Activated naive CD4-positive, alpha-beta T cell treated with anti-CD3 and anti-CD28 coated beads for 36 hours (primary cell): ENCODE measurements around the gene TBC1D22B. TPM values are rescaled to one million over a fixed set of nuclear protein-coding genes. Genes with fewer than 3 reads are reported as not detected.
A peak's percentile ranks its signal among the peaks of the same experiment; 100 is the strongest.
"Not testable (repeated sequence)": the region's sequence is repeated elsewhere in the genome, so short reads cannot be mapped to it uniquely, and the experiment has no call there.

Experiments
- CTCF ChIA-PET: fragments of 350-600 bp; sonication (Branson Sonifier 250); formaldehyde crosslinking; loops from one replicate; lab custom pipeline; 2021; ENCODE audit warnings: antibody characterized with exemption; lab: Charles Lee
- DNase-seq: peaks from one replicate; pipeline ENCODE4 v3.0.0-alpha.2; 2020
- H3K27ac Mint-ChIP-seq: one replicate; pipeline ENCODE4 v1.8.0; 2021; ENCODE audit warnings: mild to moderate bottlenecking, mixed read lengths
- H3K27me3 Mint-ChIP-seq: one replicate; pipeline ENCODE4 v1.8.0; 2021; ENCODE audit warnings: low read depth, mixed read lengths
- H3K36me3 Mint-ChIP-seq: one replicate; pipeline ENCODE4 v1.8.0; 2021; ENCODE audit warnings: low read depth, mixed read lengths
- H3K4me1 Mint-ChIP-seq: one replicate; pipeline ENCODE4 v1.8.0; 2021; ENCODE audit warnings: low read depth, mixed read lengths
- H3K4me3 Mint-ChIP-seq: one replicate; pipeline ENCODE4 v1.8.0; 2021; ENCODE audit warnings: mild to moderate bottlenecking, moderate library complexity, mixed read lengths
- H3K9me3 Mint-ChIP-seq: one replicate; pipeline ENCODE4 v1.8.0; 2021; ENCODE audit warnings: mixed read lengths
- intact Hi-C: fragments of 100-400 bp; cut with micrococcal nuclease; formaldehyde crosslinking; loops from one replicate; pipeline ENCODE4 v1.15.1; 2023
- total RNA-seq, 2 experiments: library from RNA; stranded (reverse); gene quantifications; one replicate each; pipeline ENCODE4 v1.2.3, GENCODE V29; 2021

The TBC1D22B gene
- total RNA-seq, 2 experiments from 2014 or later: 13.4 to 15.1 TPM

DNA sequence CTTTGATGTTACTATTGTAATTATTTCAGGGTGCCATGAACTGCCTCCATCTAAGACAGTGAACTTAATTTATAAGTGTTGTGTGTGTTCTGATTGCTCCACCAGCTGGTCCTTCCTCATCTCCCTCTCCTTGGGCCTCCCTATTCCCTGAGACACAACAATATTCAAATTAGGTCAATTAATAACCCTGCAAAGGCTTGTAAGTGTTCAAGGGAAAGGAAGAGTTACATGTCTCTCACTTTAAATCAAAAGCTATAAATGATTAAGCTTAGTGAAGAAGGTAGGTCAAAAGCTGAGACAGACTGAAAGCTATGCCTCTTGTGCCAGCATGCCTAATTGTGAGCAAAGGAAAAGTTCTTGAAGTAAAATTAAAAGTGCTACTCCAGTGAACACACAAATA lies 35.9 kb downstream of the TBC1D22B start:
- Mint-ChIP-seq H3K9me3 (no peaks in the 10 kb centered on the region), H3K27me3 (no peaks in the 10 kb centered on the region), H3K4me1 (peaks cover 18% of the 10 kb centered on the region), H3K4me3 (no peak overlapping the region), H3K36me3 (peaks cover 43% of the 10 kb centered on the region), H3K27ac (no peak overlapping the region)
- CTCF ChIA-PET: no interaction called here
- no peak for DNase-seq
- intact Hi-C loops: no loop called here

DNA sequence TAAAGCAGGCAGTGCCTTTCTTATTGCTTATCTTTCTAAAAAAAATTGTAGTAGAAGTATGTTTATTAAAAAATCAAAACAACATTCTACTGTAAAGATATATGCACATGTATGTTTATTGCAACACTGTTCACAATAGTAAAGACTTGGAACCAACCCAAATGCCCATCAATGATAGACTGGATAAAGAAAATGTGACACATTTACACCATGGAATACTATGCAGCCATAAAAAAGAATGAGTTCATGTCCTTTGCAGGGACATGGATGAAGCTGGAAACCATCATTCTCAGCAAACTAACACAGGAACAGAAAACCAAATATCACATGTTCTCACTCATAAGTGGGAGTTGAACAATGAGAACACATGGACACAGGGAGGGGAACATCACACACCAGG lies 40.1 kb downstream of the TBC1D22B start:
- H3K9me3 Mint-ChIP-seq, DNase-seq, H3K4me3 Mint-ChIP-seq, H3K27ac Mint-ChIP-seq, H3K4me1 Mint-ChIP-seq, intact Hi-C loops, H3K27me3 Mint-ChIP-seq: not testable (repeated sequence)
- peaks cover 25% of the 10 kb centered on the region for H3K36me3 Mint-ChIP-seq
- CTCF ChIA-PET: interaction anchor here (0.6 to 1.4 kb wide), 2 partner anchors 28 to 339 kb away, joined by 3 to 6 read pairs; no protein-coding TSS in a partner anchor

DNA sequence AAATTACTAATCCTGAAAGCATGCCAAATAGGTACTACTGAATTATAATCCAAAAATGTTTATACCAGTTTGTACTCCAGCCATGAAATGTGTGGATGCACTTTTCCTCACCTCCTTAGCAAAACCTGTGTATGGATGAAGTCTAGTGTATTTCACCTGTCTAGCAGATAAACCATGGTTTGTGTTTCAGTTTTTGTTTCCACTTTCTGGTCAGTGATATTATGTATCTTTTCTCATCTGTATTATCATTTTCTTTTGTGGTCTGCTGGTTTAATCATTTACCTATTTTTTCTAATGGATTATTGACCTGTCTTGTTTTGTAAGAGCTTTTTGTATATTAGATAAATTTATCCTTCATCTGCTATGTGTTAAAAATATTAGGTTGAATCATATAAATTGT lies 41.4 kb downstream of the TBC1D22B start:
- no peak for DNase-seq
- Mint-ChIP-seq H3K27me3 (no peaks in the 10 kb centered on the region), H3K36me3 (peaks cover 26% of the 10 kb centered on the region), H3K4me1 (no peaks in the 10 kb centered on the region), H3K27ac (no peak overlapping the region), H3K4me3 (no peak overlapping the region), H3K9me3 (no peaks in the 10 kb centered on the region)
- CTCF ChIA-PET: interaction anchor here (0.6 to 1.6 kb wide), 3 partner anchors 27 to 80 kb away, joined by 3 to 4 read pairs (median 3); no protein-coding TSS in a partner anchor
- intact Hi-C loops: no loop called here

DNA sequence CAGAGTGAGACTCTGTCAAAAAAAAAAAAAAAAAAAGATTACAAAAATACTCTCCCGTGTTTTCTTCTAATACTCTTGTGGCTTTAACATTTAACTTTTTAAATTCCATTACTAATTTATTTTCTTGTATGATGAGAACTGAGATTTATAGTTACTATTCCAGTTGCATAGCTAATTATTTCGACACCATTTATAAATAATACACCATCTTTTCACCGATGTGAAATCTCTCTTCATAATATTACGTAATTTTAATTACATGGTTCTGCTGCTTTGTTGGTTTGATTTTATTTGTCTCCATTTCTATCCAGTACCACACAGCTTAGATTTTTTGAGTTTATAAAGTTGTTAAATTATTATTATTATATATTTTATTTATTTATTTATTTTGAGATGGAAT lies 42.4 kb downstream of the TBC1D22B start:
- no peaks in the 10 kb centered on the region for H3K9me3 Mint-ChIP-seq
- DNase-seq: no peak
- no peak overlapping the region for H3K4me3 Mint-ChIP-seq
- no peaks in the 10 kb centered on the region for H3K27me3 Mint-ChIP-seq
- no peaks in the 10 kb centered on the region for H3K4me1 Mint-ChIP-seq
- CTCF ChIA-PET: interaction anchor here (1.6 to 3.3 kb wide), 2 partner anchors 14 to 33 kb away, joined by 4 to 13 read pairs; no protein-coding TSS in a partner anchor
- H3K36me3 Mint-ChIP-seq: peaks cover 25% of the 10 kb centered on the region
- H3K27ac Mint-ChIP-seq: no peak overlapping the region
- intact Hi-C loops: no loop called here

DNA sequence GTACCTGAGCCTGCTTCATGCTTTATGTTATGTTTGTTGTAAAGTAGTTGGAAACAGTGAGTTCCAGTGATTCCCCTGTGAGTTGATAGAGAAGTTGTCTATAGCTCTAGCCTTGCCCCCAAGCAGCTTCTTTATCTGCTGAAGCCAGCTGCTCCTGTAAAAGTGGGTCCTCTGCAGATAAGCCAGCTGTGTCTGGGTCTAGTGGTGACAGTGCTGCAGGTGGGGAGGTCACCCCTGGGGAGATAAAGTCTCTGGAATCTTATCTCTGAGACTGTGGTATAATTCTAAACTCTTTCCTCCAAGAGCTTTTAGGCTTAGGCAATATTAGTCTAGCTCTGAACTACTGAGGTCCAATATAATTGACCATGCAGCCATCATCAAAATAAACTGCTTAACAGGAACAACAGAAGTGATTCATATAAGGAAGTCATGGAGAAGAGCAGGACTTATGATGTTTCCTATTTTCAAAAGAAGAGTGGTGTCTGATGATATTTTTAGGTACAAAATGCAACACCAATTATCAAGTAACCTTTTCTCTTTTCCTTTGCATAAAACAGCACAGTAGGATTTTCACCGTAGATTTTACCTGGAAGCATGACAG lies 44.6 kb downstream of the TBC1D22B start:
- H3K27ac Mint-ChIP-seq: no peak overlapping the region
- no peak overlapping the region for H3K4me3 Mint-ChIP-seq
- no peaks in the 10 kb centered on the region for H3K27me3 Mint-ChIP-seq
- peaks cover 17% of the 10 kb centered on the region for H3K36me3 Mint-ChIP-seq
- intact Hi-C loops: no loop called here
- no peaks in the 10 kb centered on the region for H3K4me1 Mint-ChIP-seq
- CTCF ChIA-PET: interaction anchor here (1.0 to 3.3 kb wide), 3 partner anchors 12 to 284 kb away, joined by 3 to 13 read pairs (median 3); no protein-coding TSS in a partner anchor
- DNase-seq: no peak
- no peaks in the 10 kb centered on the region for H3K9me3 Mint-ChIP-seq

DNA sequence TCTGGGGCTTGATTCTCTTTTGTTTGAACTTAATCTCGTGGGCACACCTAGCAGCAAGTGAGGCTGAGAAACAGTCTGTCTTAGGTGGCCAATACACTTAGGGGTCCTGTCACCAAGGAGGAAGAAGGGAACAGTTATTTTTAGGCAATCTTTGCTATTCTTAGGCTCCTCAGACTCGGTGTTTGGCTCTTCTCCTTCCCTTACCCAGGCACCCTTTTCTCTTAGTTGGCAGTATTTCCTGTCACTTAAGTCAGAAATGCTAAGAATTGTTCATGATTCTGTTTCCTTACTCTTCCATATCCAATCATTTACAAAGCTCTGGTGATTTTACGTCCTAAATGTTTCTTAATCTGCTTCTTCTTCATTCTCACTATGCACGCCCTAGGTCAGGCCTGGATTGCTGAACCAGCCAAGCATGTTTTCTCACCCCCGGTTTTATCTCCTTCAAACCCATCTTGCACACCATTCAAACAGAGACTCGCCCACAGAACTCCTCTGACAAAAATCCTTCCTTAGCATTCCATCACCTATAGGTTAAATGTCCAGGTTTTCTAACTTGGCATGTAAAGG lies 45.6 kb downstream of the TBC1D22B start:
- no peak for DNase-seq
- Mint-ChIP-seq H3K9me3 (no peaks in the 10 kb centered on the region), H3K36me3 (peaks cover 13% of the 10 kb centered on the region), H3K4me1 (no peaks in the 10 kb centered on the region), H3K4me3 (no peak overlapping the region), H3K27me3 (no peaks in the 10 kb centered on the region), H3K27ac (no peak overlapping the region)
- intact Hi-C loops: no loop called here
- CTCF ChIA-PET: interaction anchor here (0.5 kb wide), 1 partner anchor 78 kb away, joined by 3 read pairs; no protein-coding TSS in a partner anchor

DNA sequence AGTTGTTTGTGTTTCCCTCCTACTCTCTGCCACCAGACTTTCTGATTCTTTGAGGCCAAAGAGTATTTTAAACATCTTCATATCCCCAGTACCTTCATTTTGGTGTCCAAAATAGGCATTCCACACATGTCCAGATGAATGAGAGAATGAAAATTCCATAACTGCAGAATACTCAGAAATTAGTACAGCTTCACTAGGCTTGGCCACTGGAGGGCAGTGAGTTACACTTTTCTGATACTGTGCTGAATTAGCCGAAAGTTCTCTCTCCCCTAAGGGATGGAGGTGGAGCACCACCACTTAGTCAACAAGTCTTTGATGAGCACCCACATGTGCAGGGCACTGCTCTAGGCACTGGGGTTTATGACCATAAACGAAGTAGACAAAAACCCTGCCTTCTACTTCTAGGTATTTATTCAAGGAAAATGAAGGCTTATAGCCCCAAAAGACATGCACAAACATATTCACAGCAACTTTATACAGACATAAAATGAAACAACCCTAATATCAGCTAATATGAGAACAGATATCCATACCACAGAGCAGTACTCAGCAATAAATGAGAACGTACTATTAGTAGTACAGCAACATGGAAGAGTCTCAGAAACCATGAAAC lies 46.4 kb downstream of the TBC1D22B start:
- intact Hi-C loops: no loop called here
- Mint-ChIP-seq H3K36me3 (peaks cover 13% of the 10 kb centered on the region), H3K9me3 (no peaks in the 10 kb centered on the region), H3K4me1 (no peaks in the 10 kb centered on the region), H3K4me3 (no peak overlapping the region), H3K27me3 (no peaks in the 10 kb centered on the region), H3K27ac (no peak overlapping the region)
- DNase-seq: peak; percentile 52
- CTCF ChIA-PET: interaction anchor here (0.8 kb wide), 1 partner anchor 22 kb away, joined by 4 read pairs; no protein-coding TSS in a partner anchor

DNA sequence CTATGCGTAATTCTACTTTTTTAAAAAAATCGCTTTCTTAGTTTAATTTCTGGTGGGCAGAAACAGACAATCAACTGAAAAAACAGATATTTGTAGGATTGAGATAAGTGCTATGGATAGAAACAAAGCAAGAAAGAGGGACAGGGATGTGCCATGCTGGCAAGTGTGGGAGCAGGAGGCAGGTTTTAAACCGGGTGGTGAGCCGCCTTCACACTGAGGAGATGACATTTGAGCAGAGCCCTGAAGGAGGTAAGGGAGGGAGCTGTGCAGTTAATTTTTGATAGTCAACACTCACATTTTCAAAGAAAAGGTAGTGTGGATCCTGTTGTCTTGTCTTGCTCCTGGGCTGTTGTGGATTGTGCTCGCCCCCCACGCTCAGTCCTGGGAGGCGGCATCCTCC lies 47.2 kb downstream of the TBC1D22B start:
- peaks cover 13% of the 10 kb centered on the region for H3K36me3 Mint-ChIP-seq
- CTCF ChIA-PET: interaction anchor here (0.8 kb wide), 1 partner anchor 21 kb away, joined by 4 read pairs; no protein-coding TSS in a partner anchor

DNA sequence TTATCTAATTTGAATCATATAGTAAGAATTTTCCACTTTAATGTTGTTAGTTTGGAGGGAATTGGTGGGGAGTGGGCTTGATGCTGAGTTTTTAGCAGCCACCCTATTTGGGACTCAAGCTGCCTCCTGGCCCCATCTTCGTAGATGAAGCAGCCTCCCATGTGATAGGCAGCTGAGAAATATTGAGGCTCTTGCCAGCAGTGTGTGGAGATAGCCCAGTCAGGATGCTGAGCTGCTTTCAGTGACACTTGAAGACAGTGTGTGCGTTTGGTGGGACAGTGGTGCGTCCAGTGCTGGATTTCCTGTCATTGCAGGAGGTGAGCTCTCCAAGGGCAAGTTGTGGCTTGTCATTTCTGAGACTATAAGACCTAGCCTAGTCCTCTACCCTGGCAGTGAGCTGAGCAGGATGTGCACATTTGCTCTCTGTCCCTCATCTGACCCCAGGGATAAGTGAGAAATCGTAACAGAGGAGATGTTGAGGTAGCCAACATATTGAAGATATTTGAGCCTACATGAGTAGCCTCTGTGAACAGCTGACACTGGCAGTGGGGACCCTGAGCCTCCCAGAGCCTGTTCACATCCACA lies 48.4 kb downstream of the TBC1D22B start:
- no peaks in the 10 kb centered on the region for H3K9me3 Mint-ChIP-seq

More for the DNA sequence above, 47.2 kb downstream of the TBC1D22B start:
- Mint-ChIP-seq H3K27ac (no peak overlapping the region), H3K4me3 (no peak overlapping the region), H3K27me3 (no peaks in the 10 kb centered on the region), H3K4me1 (no peaks in the 10 kb centered on the region), H3K9me3 (no peaks in the 10 kb centered on the region)
- intact Hi-C loops: no loop called here
- no peak for DNase-seq

DNA sequence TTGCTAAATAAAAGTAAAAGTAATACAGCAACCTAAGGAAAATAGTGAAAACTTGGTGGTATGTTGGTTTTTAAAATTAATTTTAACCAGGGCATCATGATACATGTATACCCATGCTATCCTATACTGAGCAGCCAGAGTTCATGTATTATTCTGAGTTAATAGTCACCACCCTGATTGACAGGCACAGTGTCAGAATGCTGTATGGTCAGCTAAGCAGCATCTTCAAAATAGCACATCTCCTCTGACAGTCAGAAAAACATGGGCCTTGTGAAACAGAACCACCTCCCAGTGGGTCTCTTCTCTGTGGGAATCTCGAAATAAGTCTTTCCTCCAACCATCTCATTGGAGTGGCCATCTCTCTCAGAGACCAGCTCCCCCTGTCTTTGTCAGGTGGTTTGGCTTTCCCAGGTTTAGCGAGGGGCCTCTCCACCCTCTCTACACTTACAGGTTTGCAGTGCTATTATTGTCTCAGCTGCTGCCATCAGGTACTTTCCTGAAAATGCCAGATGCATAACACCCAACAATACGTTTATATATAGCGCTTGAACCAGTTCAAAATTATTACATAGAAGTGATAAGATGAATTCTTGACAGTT lies 49.2 kb downstream of the TBC1D22B start:
- CTCF ChIA-PET: interaction anchor here (2.0 kb wide), 1 partner anchor 8 kb away, joined by 4 read pairs; no protein-coding TSS in a partner anchor
- DNase-seq: no peak
- Mint-ChIP-seq H3K4me1 (no peaks in the 10 kb centered on the region), H3K27me3 (no peaks in the 10 kb centered on the region), H3K36me3 (peaks cover 13% of the 10 kb centered on the region), H3K4me3 (no peak overlapping the region), H3K27ac (no peak overlapping the region), H3K9me3 (no peaks in the 10 kb centered on the region)
- intact Hi-C loops: no loop called here

More for the DNA sequence above, 48.4 kb downstream of the TBC1D22B start:
- Mint-ChIP-seq H3K27me3 (no peaks in the 10 kb centered on the region), H3K4me1 (no peaks in the 10 kb centered on the region), H3K36me3 (peaks cover 13% of the 10 kb centered on the region), H3K27ac (no peak overlapping the region), H3K4me3 (no peak overlapping the region)
- intact Hi-C loops: no loop called here
- DNase-seq: no peak
- CTCF ChIA-PET: interaction anchor here (0.8 to 2.0 kb wide), 2 partner anchors 9 to 49 kb away, joined by 3 to 4 read pairs; partner anchors contain the start of gene TBC1D22B

DNA sequence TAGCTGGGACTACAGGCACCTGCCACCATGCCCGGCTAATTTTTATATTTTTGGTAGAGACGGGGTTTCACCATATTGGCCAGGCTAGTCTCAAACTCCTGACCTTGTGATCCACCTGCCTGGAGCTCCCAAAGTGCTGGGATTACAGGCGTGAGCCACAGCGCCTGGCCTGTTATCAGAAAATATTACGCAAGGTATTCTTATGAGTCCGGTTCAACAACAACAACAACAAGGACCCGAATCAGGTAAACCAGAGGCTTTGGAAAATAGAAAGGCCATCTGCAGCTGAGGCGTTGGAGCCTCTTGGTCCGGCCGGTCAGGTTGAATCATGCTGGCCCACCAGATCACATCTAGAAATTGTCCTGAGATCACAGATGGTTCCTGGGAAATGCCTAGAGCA lies 49.9 kb downstream of the TBC1D22B start:
- H3K27ac Mint-ChIP-seq, H3K4me1 Mint-ChIP-seq, DNase-seq, intact Hi-C loops, H3K4me3 Mint-ChIP-seq, CTCF ChIA-PET, H3K9me3 Mint-ChIP-seq, H3K27me3 Mint-ChIP-seq: not testable (repeated sequence)
- peaks cover 13% of the 10 kb centered on the region for H3K36me3 Mint-ChIP-seq
